Stimulated activated CD4-positive, alpha-beta T cell treated with anti-CD3 and anti-CD28 coated beads, Interleukin-1b, Interleukin-23, amount 100 ng/mL, for 24 hours (primary cell): Measurements from ENCODE around the gene NCBP3.

ENCODE experiments used
- DNase-seq, 4 experiments: peaks; one replicate each; pipeline ENCODE4 v3.0.0-alpha.2; 2020; ENCODE audit warnings: low read depth in 4 of 4, low spot score in 1 of 4

Gene NCBP3

GRCh38 chr17:3761036-3761917, 84.8 kb downstream of the NCBP3 start:
- no peak for DNase-seq

DNA sequence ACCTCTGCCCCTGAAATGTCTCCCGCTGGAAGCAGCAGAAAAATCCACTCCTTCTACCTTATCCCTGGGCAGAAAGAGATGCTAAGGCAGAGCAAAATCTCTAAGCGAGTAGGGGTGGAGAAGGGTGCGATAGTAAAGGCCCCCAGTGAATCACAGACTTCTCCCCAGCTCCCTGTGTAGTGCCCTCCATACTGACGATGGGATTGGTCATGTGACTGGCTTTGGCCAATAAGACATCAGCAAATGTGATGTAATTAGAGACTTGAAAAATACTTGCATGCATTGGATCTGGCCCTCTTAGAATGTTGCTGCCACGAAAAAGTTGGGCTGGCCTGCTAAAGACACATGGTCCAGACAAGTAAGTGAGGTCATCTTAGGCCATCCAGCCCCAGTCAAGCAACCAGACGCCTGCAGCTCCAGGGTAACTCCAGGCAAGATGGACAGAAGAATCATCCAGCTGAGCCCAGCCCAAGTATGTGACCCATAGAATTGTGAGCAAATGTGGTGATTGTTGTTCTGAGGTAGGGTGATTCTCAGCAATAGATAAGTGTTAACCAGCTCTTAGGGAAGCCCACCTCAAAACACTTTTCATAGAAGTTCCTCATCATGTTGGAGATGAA, 86.3 kb downstream of the NCBP3 start:
- no peak for DNase-seq

- no peak for DNase-seq
Observed at GRCh38 chr17:3755335-3756030, 90.6 kb downstream of the NCBP3 start.

- peak; percentile 34 to 54 (median 46) for DNase-seq
Observed at GRCh38 chr17:3754458-3755334, 91.3 kb downstream of the NCBP3 start.

DNA sequence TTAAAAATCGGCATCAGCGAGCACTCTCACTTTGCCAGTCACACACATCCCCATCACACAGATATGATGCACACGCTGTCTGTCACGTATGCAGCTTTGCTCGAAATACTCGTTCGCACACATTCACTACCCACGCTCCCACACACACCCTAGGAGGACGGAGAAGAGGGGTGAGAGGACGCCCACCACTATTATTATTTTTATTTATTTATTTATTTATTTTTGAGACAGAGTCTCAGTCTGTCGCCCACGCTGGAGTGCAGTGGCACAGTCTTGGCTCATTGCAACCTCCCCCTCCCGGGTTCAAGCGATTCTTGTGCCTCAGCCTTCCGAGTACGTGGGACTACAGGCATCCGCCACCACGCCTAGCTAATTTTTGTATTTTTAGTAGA, 92.0 kb downstream of the NCBP3 start:
- DNase-seq = no peak

GRCh38 chr17:3753624-3754023, 92.4 kb downstream of the NCBP3 start:
- no peak for DNase-seq
